Spleen (tissue), 11 donors: ENCODE measurements around the gene ZNF524. TPM values are rescaled to one million over a fixed set of nuclear protein-coding genes. Genes with fewer than 3 reads are reported as not detected.

Source experiments
- DNase-seq: peaks from one replicate; pipeline ENCODE4 v3.0.0-alpha.2; 2020
- H3K27ac ChIP-seq, 8 donors: fragments of 200-600 bp; sonication (generic) in 7 of 8; 1 replicate in 4 of 8; 2 replicates in 4 of 8; pipeline versions ENCODE4 v1.5.0 to v1.8.0; 2016 to 2021; ENCODE audit warnings: inconsistent platforms in 4 of 8, mild to moderate bottlenecking in 4 of 8, moderate library complexity in 1 of 8
- H3K27me3 ChIP-seq, 7 donors: fragments of 200-600 bp; sonication (generic) in 6 of 7; replicated peaks in 1 of 7; 1 replicate in 4 of 7; 2 replicates in 3 of 7; pipeline versions ENCODE4 v1.5.0 to v1.8.0; 2016 to 2021; ENCODE audit warnings: inconsistent platforms in 3 of 7, mild to moderate bottlenecking in 1 of 7
- H3K36me3 ChIP-seq, 6 donors: fragments of 200-600 bp; sonication (generic) in 5 of 6; 1 replicate in 4 of 6; 2 replicates in 2 of 6; pipeline versions ENCODE4 v1.5.0 to v1.8.0; 2016 to 2021; ENCODE audit warnings: inconsistent platforms in 2 of 6
- H3K4me1 ChIP-seq, 6 donors: fragments of 200-600 bp; sonication (generic) in 5 of 6; 1 replicate in 3 of 6; 2 replicates in 3 of 6; pipeline versions ENCODE4 v1.5.0 to v1.8.0; 2016 to 2021; ENCODE audit warnings: inconsistent platforms in 3 of 6
- H3K4me3 ChIP-seq, 8 donors: fragments of 200-600 bp; sonication (generic) in 7 of 8; 1 replicate in 4 of 8; 2 replicates in 4 of 8; pipeline versions ENCODE4 v1.5.0 to v1.8.0; 2016 to 2021; ENCODE audit warnings: inconsistent platforms in 4 of 8, mild to moderate bottlenecking in 4 of 8, moderate library complexity in 2 of 8
- H3K9me3 ChIP-seq, 8 donors: fragments of 200-600 bp; sonication (generic) in 7 of 8; 1 replicate in 4 of 8; 2 replicates in 4 of 8; pipeline versions ENCODE4 v1.5.0 to v1.8.0; 2016 to 2021; ENCODE audit warnings: inconsistent platforms in 4 of 8
- CTCF ChIP-seq, 11 experiments: fragments of 200-600 bp in 7 of 11; fragments of 450-650 bp in 4 of 11; sonication (generic) in 4 of 11; IDR thresholded peaks in 8 of 11; conservative IDR thresholded peaks in 3 of 11; 1 replicate in 7 of 11; 2 replicates in 4 of 11; pipeline versions ENCODE4 v1.4.0 to v1.8.0; 2016 to 2021; ENCODE audit warnings: antibody characterized with exemption in 11 of 11, inconsistent platforms in 4 of 11, mild to moderate bottlenecking in 1 of 11
- POLR2A ChIP-seq, 3 donors: fragments of 450-650 bp; IDR thresholded peaks; one replicate each; pipeline ENCODE4 v1.5.1; 2017; ENCODE audit warnings: antibody characterized with exemption in 3 of 3, mild to moderate bottlenecking in 1 of 3
- POLR2AphosphoS5 ChIP-seq, 3 donors: sonication (generic); formaldehyde crosslinking; IDR thresholded peaks; one replicate each; pipeline ENCODE4 v1.5.1; 2017; ENCODE audit warnings: antibody characterized with exemption in 3 of 3
- whole genome bisulfite sequencing, 5 donors: extraction: QIAGEN DNeasy Blood & Tissue Kit in 3 of 5; methylation state at CpG; one replicate each; pipeline versions ENCODE4 v1.1.5 to v1.1.7; 2013 to 2018; 5-methylcytosine and 5-hydroxymethylcytosine counted together
- intact Hi-C: fragments of 100-400 bp; cut with DNase I; formaldehyde crosslinking; loops from one replicate; pipeline ENCODE4 v1.15.0; 2023; ENCODE audit warnings: low total_unique reads
- polyA plus RNA-seq, 3 donors: library from polyadenylated mRNA; stranded (reverse); fragments of 200-250 nt; gene quantifications; one replicate each; pipeline ENCODE4 v1.2.1, GENCODE V29; 2013
- total RNA-seq, 7 donors: library from RNA; depleted of rRNA in 3 of 7; stranded (reverse); fragments of >200 nt in 3 of 7; fragmentation: NEBNext Ultra II Directional in 4 of 7; extraction: Animal tissue kit (Norgen Biotek cat#: 25700) in 4 of 7; gene quantifications; one replicate each; pipeline versions ENCODE4 v1.1.0 to v1.2.1, GENCODE V29; 2016 to 2021
- donor health status: healthy with polysubstance abuse.
- donor health status: DM: no; HTN: no; CAD: no; lungs with moderate emphysema.
- donor health status: DM: no; HTN: no; CAD: no.
- donor health status: Bipolar disorder and iron deficiency.
- donor health status: healthy.
- donor health status: DM: no; HTN: no; CAD: no.
- donor health status: DM: yes; HTN: yes; CAD: no.

The ZNF524 gene
- total and polyA plus RNA-seq, 10 donors: 19.7 to 57.8 (median 30.2) TPM

- H3K9me3 ChIP-seq: no peaks in the 10 kb centered on the region
- TF ChIP-seq CTCF (IDR thresholded peaks at IDR 0.05 in 8 of 11, conservative IDR thresholded peaks at IDR 0.05 in 3 of 11) (no peak), POLR2A (IDR thresholded peaks at IDR 0.05) (no peak), POLR2AphosphoS5 (IDR thresholded peaks at IDR 0.05) (no peak)
- intact Hi-C loops: no loop called here
- peaks cover 0 to 86% (median 37%) of the 10 kb centered on the region in 6 donors for H3K4me1 ChIP-seq
- no peaks in the 10 kb centered on the region for H3K27me3 ChIP-seq
- peaks cover 0 to 26% (median 8%) of the 10 kb centered on the region in 6 donors for H3K36me3 ChIP-seq
- WGBS, 5 donors: 93 to 97% (median 94%) methylated on average over 7 of the region's 7 CpGs
- peak overlapping the region in 6 of 8 donors; percentile 92 to 98 (median 96) for H3K27ac ChIP-seq
- no peak for DNase-seq
- H3K4me3 ChIP-seq: no peak overlapping the region
Measured at GRCh38 chr19:55623130-55623529, 23.0 kb downstream of the ZNF524 start.

- Histone ChIP-seq H3K36me3 (peaks cover 0 to 25% (median 8%) of the 10 kb centered on the region in 6 donors), H3K4me3 (peak overlapping the region in 4 of 8 donors; percentile 44 to 77 (median 47)), H3K4me1 (peaks cover 0 to 82% (median 37%) of the 10 kb centered on the region in 6 donors), H3K9me3 (no peaks in the 10 kb centered on the region), H3K27ac (peak overlapping the region in 7 of 8 donors; percentile 92 to 98 (median 95)), H3K27me3 (no peaks in the 10 kb centered on the region)
- DNase-seq: no peak
- TF ChIP-seq CTCF (IDR thresholded peaks at IDR 0.05 in 8 of 11, conservative IDR thresholded peaks at IDR 0.05 in 3 of 11) (no peak), POLR2A (IDR thresholded peaks at IDR 0.05) (no peak), POLR2AphosphoS5 (IDR thresholded peaks at IDR 0.05) (no peak)
- 65 to 78% (median 72%) methylated on average over 7 of the region's 7 CpGs for WGBS, 5 donors
- intact Hi-C loops: no loop called here
Measured at GRCh38 chr19:55623561-55623960, 23.5 kb downstream of the ZNF524 start.

GRCh38 chr19:55624109-55625003 is 24.3 kb downstream of the ZNF524 start, which contains the start of gene ZNF784:
Gene ZNF784 (minus strand): TSS chr19:55624566. CDS start chr19:55624561, 5 bp downstream.
- DNase-seq: peak; percentile 96
- Histone ChIP-seq H3K27ac (peak within 1 kb of the TSS; percentile 92 to 98 (median 94)), H3K4me1 (peaks cover 0 to 74% (median 36%) of the 10 kb centered on the region in 6 donors), H3K9me3 (no peaks in the 10 kb centered on the region), H3K27me3 (no peaks in the 10 kb centered on the region), H3K36me3 (peaks cover 0 to 25% (median 8%) of the 10 kb centered on the region in 6 donors), H3K4me3 (peak within 1 kb of the TSS; percentile 25 to 77 (median 44))
- TF ChIP-seq POLR2A (IDR thresholded peaks at IDR 0.05) (peak in 2 of 3 donors; percentile 15 to 20), POLR2AphosphoS5 (IDR thresholded peaks at IDR 0.05) (peak; percentile 86 to 91 (median 88)), CTCF (IDR thresholded peaks at IDR 0.05 in 8 of 11, conservative IDR thresholded peaks at IDR 0.05 in 3 of 11) (peak in 1 of 11 experiments; percentile 14)
- intact Hi-C loops: no loop called here
- 1% methylated on average over 25 to 56 of the region's 56 CpGs for WGBS, 5 donors

GRCh38 chr19:55625004-55625326 is 24.9 kb downstream of the ZNF524 start:
- peaks cover 0 to 25% (median 8%) of the 10 kb centered on the region in 6 donors for H3K36me3 ChIP-seq
- peaks cover 0 to 68% (median 36%) of the 10 kb centered on the region in 6 donors for H3K4me1 ChIP-seq
- WGBS, 5 donors: 42 to 52% (median 45%) methylated on average over 11 of the region's 11 CpGs
- DNase-seq: no peak
- H3K27me3 ChIP-seq: no peaks in the 10 kb centered on the region
- peak overlapping the region; percentile 25 to 77 (median 44) for H3K4me3 ChIP-seq
- intact Hi-C loops: no loop called here
- no peaks in the 10 kb centered on the region for H3K9me3 ChIP-seq
- no peak for TF ChIP-seq CTCF (IDR thresholded peaks at IDR 0.05 in 8 of 11, conservative IDR thresholded peaks at IDR 0.05 in 3 of 11)
- TF ChIP-seq POLR2AphosphoS5 (IDR thresholded peaks at IDR 0.05): no peak
- no peak for TF ChIP-seq POLR2A (IDR thresholded peaks at IDR 0.05)
- H3K27ac ChIP-seq: peak overlapping the region; percentile 92 to 98 (median 94)
